T-helper 2 cell treated with Interferon-gamma antibody and Interleukin-4, amounts not matched to agents 5 μg/mL and 100 μg/mL, for 36 hours (primary cell): ENCODE measurements around the gene GFER.
A peak's percentile ranks its signal among the peaks of the same experiment; 100 is the strongest.

ENCODE experiments used
- DNase-seq: peaks from one replicate; pipeline ENCODE4 v3.0.0; 2021; ENCODE audit warnings: low spot score
- H3K27ac Mint-ChIP-seq: one replicate; pipeline ENCODE4 v1.8.0; 2021; ENCODE audit warnings: mild to moderate bottlenecking, mixed read lengths
- H3K27me3 Mint-ChIP-seq: one replicate; pipeline ENCODE4 v1.8.0; 2021; ENCODE audit warnings: low read depth, mixed read lengths
- H3K36me3 Mint-ChIP-seq: one replicate; pipeline ENCODE4 v1.8.0; 2021; ENCODE audit warnings: low read depth, mixed read lengths
- H3K4me1 Mint-ChIP-seq: one replicate; pipeline ENCODE4 v1.8.0; 2021; ENCODE audit warnings: low read depth, mixed read lengths
- H3K4me3 Mint-ChIP-seq: one replicate; pipeline ENCODE4 v1.8.0; 2022; ENCODE audit warnings: mild to moderate bottlenecking, moderate library complexity, mixed read lengths
- H3K9me3 Mint-ChIP-seq: one replicate; pipeline ENCODE4 v1.8.0; 2021; ENCODE audit warnings: mixed read lengths

GFER gene

DNA sequence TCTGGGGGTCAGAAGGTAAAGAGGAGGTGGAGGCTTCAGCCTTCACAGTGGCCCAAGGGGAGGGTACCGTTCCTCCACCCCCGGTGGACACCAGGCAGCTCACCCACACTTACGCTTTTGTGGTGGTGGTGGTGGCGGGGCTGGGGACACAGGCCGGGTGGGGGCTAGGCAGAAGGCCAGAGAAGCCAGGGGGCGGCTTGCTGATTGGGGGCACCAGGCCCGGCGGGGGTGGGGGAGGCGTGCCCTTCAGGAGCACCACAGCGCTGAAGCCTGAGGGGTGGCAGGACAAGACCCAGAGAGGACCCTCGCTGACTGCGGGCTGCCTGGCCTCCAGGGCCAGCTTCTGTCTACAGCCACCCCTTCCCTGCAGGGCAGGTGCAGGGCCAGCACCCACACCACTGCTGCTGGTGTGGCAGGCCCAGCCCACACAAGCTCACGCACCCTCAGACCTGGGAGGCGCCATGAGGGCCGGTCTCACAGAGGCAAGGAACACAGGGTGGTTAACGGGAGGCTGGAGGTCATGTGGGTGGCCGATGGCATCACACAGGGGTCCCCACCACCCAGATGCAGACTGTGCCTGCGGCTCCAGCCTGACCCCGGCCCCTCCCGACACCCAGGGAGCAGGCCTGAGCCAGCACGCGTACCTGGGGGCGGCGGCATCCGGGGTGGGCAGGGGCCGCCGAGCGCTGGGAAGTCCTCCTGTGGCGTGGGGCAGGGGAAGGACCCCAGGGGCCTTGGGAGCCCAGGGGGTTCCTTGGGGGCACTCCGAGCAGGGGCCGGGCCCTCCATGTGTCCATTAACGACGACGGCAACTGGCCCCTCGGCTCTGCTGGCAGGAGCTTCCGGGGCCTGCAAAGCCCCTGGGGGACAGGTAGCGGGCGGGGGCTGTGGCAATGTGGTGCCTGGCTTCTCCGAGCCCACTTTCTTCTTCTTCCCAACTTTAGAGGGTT, 15.1 kb downstream of the GFER start:
- DNase-seq, result no peak
- Mint-ChIP-seq H3K9me3 (no peaks in the 10 kb centered on the region), H3K4me3 (no peak overlapping the region), H3K27me3 (no peaks in the 10 kb centered on the region), H3K4me1 (peaks cover 3% of the 10 kb centered on the region), H3K27ac (no peak overlapping the region), H3K36me3 (peaks cover 17% of the 10 kb centered on the region)

GRCh38 chr16:1999866-2000514, 16.0 kb downstream of the GFER start:
- H3K27me3 Mint-ChIP-seq, result no peaks in the 10 kb centered on the region
- H3K27ac Mint-ChIP-seq, result no peak overlapping the region
- H3K36me3 Mint-ChIP-seq, result peaks cover 17% of the 10 kb centered on the region
- no peaks in the 10 kb centered on the region for H3K9me3 Mint-ChIP-seq
- H3K4me3 Mint-ChIP-seq, result no peak overlapping the region
- peaks cover 6% of the 10 kb centered on the region for H3K4me1 Mint-ChIP-seq
- no peak for DNase-seq

DNA sequence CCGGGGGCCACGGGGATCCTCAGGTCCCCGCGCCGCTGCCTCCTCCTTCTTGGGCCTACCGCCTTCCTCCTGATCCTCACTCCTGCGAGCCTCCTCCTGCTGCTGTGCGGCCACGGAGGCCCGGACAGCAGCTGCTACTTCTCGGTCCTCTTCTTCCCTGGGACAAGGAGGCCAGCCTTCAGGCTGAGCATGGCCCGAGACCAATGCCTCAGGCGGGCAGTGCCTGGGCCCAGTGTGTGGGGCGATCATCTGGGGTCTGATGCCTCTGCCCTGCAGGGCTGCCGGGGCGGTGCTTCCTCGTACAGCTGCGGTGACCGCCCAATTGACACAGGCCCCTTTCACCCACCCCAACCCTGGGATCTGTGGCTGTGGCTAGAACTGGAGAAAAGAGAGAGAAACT, 17.0 kb downstream of the GFER start:
- no peaks in the 10 kb centered on the region for H3K9me3 Mint-ChIP-seq
- H3K27me3 Mint-ChIP-seq, result no peaks in the 10 kb centered on the region
- H3K4me1 Mint-ChIP-seq, result peaks cover 6% of the 10 kb centered on the region
- no peak for DNase-seq
- H3K36me3 Mint-ChIP-seq, result peaks cover 16% of the 10 kb centered on the region
- H3K27ac Mint-ChIP-seq, result no peak overlapping the region
- no peak overlapping the region for H3K4me3 Mint-ChIP-seq

- Mint-ChIP-seq H3K27ac (no peak overlapping the region), H3K4me3 (no peak overlapping the region), H3K36me3 (peaks cover 19% of the 10 kb centered on the region), H3K27me3 (no peaks in the 10 kb centered on the region), H3K9me3 (no peaks in the 10 kb centered on the region), H3K4me1 (peaks cover 9% of the 10 kb centered on the region)
- no peak for DNase-seq
These were observed 17.7 kb downstream of the GFER start for GRCh38 chr16:2001456-2002355.

GRCh38 chr16:2002406-2003230, 18.6 kb downstream of the GFER start:
- H3K4me1 Mint-ChIP-seq, result peaks cover 14% of the 10 kb centered on the region
- H3K27ac Mint-ChIP-seq, result no peak overlapping the region
- H3K36me3 Mint-ChIP-seq, result peaks cover 17% of the 10 kb centered on the region
- H3K27me3 Mint-ChIP-seq, result no peaks in the 10 kb centered on the region
- no peak overlapping the region for H3K4me3 Mint-ChIP-seq
- no peak for DNase-seq
- no peaks in the 10 kb centered on the region for H3K9me3 Mint-ChIP-seq

DNA sequence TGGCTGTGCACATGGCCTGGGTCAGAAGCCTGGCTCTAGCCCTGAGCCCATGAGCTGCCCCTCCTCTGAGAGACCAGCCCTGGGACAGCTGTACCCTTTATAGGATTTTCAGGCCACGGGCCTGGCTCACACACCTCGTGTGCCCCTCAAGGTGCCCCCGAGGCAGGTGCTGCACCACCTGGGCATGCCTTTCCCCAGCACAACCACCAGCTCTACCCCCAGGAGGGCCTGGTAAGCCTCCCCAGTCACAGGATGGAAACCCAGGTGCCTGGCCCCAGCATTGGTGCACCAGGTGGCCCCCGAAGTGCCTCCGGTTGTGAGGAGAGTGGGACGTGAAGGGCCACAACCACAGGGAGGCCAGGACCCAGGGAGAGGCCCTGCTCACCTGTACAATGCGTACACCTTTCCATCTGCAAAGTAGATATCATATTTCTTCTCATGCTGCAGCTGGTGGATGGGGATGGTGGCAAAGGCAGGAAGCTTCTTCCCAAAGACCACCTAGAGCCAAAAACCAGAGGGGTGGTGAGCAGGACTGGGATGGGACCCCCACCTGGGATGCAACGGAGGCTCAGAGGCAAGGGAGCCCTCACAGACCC, 19.3 kb downstream of the GFER start:
- H3K4me3 Mint-ChIP-seq, result no peak overlapping the region
- H3K27ac Mint-ChIP-seq, result no peak overlapping the region
- peaks cover 16% of the 10 kb centered on the region for H3K36me3 Mint-ChIP-seq
- H3K4me1 Mint-ChIP-seq, result peaks cover 21% of the 10 kb centered on the region
- no peak for DNase-seq
- H3K27me3 Mint-ChIP-seq, result no peaks in the 10 kb centered on the region
- H3K9me3 Mint-ChIP-seq, result no peaks in the 10 kb centered on the region

- H3K4me3 Mint-ChIP-seq, result no peak overlapping the region
- no peaks in the 10 kb centered on the region for H3K27me3 Mint-ChIP-seq
- no peaks in the 10 kb centered on the region for H3K9me3 Mint-ChIP-seq
- DNase-seq, result peak; percentile 84
- H3K27ac Mint-ChIP-seq, result no peak overlapping the region
- H3K36me3 Mint-ChIP-seq, result peaks cover 19% of the 10 kb centered on the region
- peaks cover 26% of the 10 kb centered on the region for H3K4me1 Mint-ChIP-seq
These were observed 20.0 kb downstream of the GFER start for GRCh38 chr16:2003827-2004641.

DNA sequence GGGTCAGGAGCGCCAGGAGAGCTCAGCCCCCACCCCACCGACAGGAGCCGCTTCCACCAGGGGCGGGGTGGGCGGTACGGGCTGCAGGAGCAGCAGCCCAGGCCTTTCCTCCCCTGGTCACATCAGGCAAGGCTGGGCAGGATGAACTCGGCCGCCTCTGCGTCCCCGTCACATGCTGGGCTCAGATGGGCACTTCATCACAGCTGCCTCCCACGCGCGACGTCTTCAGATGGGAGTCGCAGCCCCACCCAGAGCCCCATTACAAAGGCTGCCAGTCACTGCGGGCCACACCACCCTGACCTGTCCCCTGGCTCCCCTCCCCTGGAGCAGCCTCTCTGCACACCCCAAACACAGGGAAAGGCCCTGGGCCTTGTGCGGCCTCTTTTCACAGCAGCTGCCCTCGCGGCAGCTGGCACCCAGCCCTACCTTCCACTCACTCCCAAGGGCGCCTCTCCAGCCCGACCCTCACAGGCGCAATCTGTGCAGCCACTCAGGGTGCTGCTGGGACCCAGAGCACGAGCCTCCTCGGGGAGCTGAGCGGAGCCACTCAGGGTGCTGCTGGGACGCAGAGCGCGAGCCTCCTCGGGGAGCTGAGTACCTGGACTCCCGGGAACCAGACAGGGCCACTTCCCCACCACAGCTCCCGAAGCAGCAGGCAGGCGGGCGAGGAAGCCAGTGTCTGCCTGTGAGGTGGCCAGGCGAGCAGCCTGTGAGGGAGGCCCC, 21.0 kb downstream of the GFER start:
- Mint-ChIP-seq H3K4me3 (no peak overlapping the region), H3K36me3 (peaks cover 19% of the 10 kb centered on the region), H3K4me1 (peaks cover 26% of the 10 kb centered on the region), H3K9me3 (no peaks in the 10 kb centered on the region), H3K27me3 (no peaks in the 10 kb centered on the region), H3K27ac (no peak overlapping the region)
- no peak for DNase-seq

DNA sequence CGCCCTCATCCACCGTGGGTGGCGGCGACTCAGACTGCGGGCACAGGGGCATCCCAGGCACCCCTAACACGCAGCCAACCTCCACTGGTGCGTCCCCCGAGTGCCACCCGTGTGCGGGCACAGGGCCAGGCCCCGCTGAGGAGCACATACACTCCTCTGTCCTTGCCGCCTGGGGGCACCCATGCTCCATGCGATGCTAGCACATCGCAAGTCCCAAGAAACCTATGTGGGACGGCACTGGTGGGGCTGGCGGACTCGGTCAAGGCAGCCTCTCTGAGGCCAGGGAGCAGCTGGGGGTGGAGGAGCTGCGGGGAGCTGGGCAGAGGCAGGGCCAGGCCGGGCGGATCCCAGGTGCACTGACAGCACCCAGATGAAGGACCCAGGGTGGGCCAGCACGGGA, 21.7 kb downstream of the GFER start:
- Mint-ChIP-seq H3K4me1 (peaks cover 30% of the 10 kb centered on the region), H3K4me3 (no peak overlapping the region), H3K9me3 (no peaks in the 10 kb centered on the region), H3K36me3 (peaks cover 17% of the 10 kb centered on the region), H3K27ac (no peak overlapping the region), H3K27me3 (no peaks in the 10 kb centered on the region)
- DNase-seq, result no peak

DNA sequence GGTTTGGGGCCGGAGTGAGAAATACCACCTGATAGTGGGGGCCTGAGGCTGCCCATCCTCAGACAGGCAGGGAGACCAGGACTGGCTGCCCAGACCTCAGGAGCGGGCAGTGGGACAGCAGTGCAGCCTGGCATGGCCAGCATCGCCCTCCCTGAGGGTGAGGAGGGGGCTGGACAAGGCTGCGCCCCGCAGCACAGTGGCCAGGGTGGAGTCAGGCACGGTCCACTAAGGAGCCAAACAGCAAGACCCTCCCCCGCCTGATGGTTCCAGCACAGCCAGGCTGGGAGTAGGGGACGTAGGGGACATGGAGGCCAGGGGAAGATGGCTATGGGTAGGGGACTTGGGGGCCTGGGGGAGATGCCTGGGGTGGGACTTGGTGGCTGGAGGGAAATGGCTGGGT, 22.3 kb downstream of the GFER start:
- H3K27me3 Mint-ChIP-seq, result no peaks in the 10 kb centered on the region
- no peaks in the 10 kb centered on the region for H3K9me3 Mint-ChIP-seq
- H3K27ac Mint-ChIP-seq, result peak overlapping the region; percentile 81
- peaks cover 30% of the 10 kb centered on the region for H3K4me1 Mint-ChIP-seq
- no peak overlapping the region for H3K4me3 Mint-ChIP-seq
- no peak for DNase-seq
- H3K36me3 Mint-ChIP-seq, result peaks cover 14% of the 10 kb centered on the region

GRCh38 chr16:2007081-2007836, 23.3 kb downstream of the GFER start:
- H3K4me3 Mint-ChIP-seq, result peak overlapping the region; percentile 89
- H3K27me3 Mint-ChIP-seq, result no peaks in the 10 kb centered on the region
- no peaks in the 10 kb centered on the region for H3K9me3 Mint-ChIP-seq
- H3K4me1 Mint-ChIP-seq, result peaks cover 30% of the 10 kb centered on the region
- peak overlapping the region; percentile 90 for H3K27ac Mint-ChIP-seq
- H3K36me3 Mint-ChIP-seq, result peaks cover 12% of the 10 kb centered on the region
- DNase-seq, result no peak
